HK-2 (cell line): Measurements from ENCODE around the gene ZSWIM6.

ENCODE experiments used
- DNase-seq: peaks from one replicate; pipeline ENCODE4 v3.0.0-alpha.2; 2018; ENCODE audit not compliant: unreplicated experiment

Gene ZSWIM6

GRCh38 chr5:61307191-61307590 lies 24.9 kb upstream of the ZSWIM6 start:
- DNase-seq: no peak

GRCh38 chr5:61307611-61308010 lies 24.4 kb upstream of the ZSWIM6 start:
- DNase-seq: no peak

GRCh38 chr5:61308712-61309111 lies 23.3 kb upstream of the ZSWIM6 start:
- DNase-seq: no peak

- DNase-seq: no peak
These were observed 22.9 kb upstream of the ZSWIM6 start for GRCh38 chr5:61309115-61309514.

- DNase-seq: no peak
These were observed 20.9 kb upstream of the ZSWIM6 start for GRCh38 chr5:61311056-61311610.

- DNase-seq: no peak
These were observed 19.9 kb upstream of the ZSWIM6 start for GRCh38 chr5:61311836-61312808.

- peak; percentile 47 for DNase-seq
These were observed 17.9 kb upstream of the ZSWIM6 start for GRCh38 chr5:61313960-61314681.

- no peak for DNase-seq
These were observed 13.7 kb upstream of the ZSWIM6 start for GRCh38 chr5:61318376-61318775.

GRCh38 chr5:61319388-61320146 lies 12.5 kb upstream of the ZSWIM6 start:
- DNase-seq: no peak

- DNase-seq: no peak
These were observed 11.2 kb upstream of the ZSWIM6 start for GRCh38 chr5:61320860-61321259.

- DNase-seq: no peak
These were observed 10.4 kb upstream of the ZSWIM6 start for GRCh38 chr5:61321669-61322068.

- peak; percentile 22 for DNase-seq
These were observed 9.0 kb upstream of the ZSWIM6 start for GRCh38 chr5:61322738-61323725.

- no peak for DNase-seq
These were observed 4.0 kb upstream of the ZSWIM6 start for GRCh38 chr5:61327760-61328753.

- DNase-seq: no peak
These were observed 3.1 kb upstream of the ZSWIM6 start for GRCh38 chr5:61328791-61329549.

- no peak for DNase-seq
These were observed 2.4 kb upstream of the ZSWIM6 start for GRCh38 chr5:61329550-61330128.

- DNase-seq: no peak
These were observed 1.7 kb upstream of the ZSWIM6 start for GRCh38 chr5:61330341-61330844.

GRCh38 chr5:61330845-61331406 lies 1.1 kb upstream of the ZSWIM6 start:
- peak; percentile 74 for DNase-seq

- no peak for DNase-seq
These were observed 296 bp downstream of the ZSWIM6 start for GRCh38 chr5:61332358-61332749.
